GM13977 (cell line): ENCODE results near the gene RBM19.

Source experiments
- DNase-seq: peaks from one replicate; pipeline ENCODE4 v3.0.0; 2012; ENCODE audit warnings: low spot score
- CTCF ChIP-seq: IDR thresholded peaks from 2 replicates; pipeline ENCODE4 v1.5.1; 2012; ENCODE audit warnings: mild to moderate bottlenecking, control low read depth; ENCODE audit not compliant: insufficient read depth; ENCODE audit errors: extremely low read depth, missing control alignments
- in situ Hi-C: fragments of 300-500 bp; cut with MboI; formaldehyde crosslinking; loops from one replicate; pipeline ENCODE4 v1.12.0; 2022; ENCODE audit warnings: low sequenced_read_pairs, low pct_unique_long_range_greater_than_20kb, mixed read lengths, inconsistent platforms; ENCODE audit not compliant: unreplicated experiment

Gene RBM19

GRCh38 chr12:113948151-113948914, 17.8 kb downstream of the RBM19 start:
- no peak for TF ChIP-seq CTCF
- in situ Hi-C loops: no loop called here
- no peak for DNase-seq

DNA sequence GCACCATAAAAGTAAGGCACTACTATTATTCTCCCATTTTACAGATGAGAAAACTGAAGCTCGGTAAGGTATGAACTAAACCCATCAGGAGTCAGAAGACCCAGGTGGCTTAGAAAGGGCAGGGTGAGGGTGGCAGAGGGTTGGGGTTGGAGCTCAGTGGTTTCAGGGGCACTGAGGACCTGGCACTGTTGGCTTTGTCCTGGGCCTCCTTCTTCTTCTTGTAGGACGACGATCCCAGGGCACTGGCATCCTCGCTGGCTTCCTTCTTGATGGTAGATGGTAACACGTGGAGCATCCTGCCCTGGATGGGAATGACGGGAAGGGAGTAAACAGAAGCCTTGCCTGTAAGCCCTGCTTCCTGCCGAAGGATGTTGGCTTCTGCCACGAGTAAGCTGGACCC, 19.9 kb downstream of the RBM19 start:
- no peak for TF ChIP-seq CTCF
- DNase-seq: no peak
- in situ Hi-C loops: no loop called here

GRCh38 chr12:113945174-113946173, 20.7 kb downstream of the RBM19 start:
- in situ Hi-C loops: no loop called here
- DNase-seq: no peak
- no peak for TF ChIP-seq CTCF

GRCh38 chr12:113942209-113942608, 23.9 kb downstream of the RBM19 start:
- in situ Hi-C loops: no loop called here
- no peak for TF ChIP-seq CTCF
- no peak for DNase-seq

DNA sequence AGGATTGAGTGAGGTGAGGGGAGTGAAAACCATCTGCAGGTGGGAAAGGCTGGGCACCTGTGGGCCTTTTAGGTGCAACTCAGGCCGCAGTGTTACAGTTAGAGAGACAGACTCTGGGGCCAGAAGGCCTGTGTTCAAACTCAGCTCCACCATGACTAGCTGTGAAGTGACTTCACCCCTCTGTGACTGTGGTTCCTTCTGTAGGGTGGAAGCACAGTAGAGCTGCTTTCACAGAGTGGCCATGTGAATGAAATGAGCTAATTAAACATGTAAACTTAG, 25.0 kb downstream of the RBM19 start:
- in situ Hi-C loops: no loop called here
- TF ChIP-seq CTCF: no peak
- no peak for DNase-seq

DNA sequence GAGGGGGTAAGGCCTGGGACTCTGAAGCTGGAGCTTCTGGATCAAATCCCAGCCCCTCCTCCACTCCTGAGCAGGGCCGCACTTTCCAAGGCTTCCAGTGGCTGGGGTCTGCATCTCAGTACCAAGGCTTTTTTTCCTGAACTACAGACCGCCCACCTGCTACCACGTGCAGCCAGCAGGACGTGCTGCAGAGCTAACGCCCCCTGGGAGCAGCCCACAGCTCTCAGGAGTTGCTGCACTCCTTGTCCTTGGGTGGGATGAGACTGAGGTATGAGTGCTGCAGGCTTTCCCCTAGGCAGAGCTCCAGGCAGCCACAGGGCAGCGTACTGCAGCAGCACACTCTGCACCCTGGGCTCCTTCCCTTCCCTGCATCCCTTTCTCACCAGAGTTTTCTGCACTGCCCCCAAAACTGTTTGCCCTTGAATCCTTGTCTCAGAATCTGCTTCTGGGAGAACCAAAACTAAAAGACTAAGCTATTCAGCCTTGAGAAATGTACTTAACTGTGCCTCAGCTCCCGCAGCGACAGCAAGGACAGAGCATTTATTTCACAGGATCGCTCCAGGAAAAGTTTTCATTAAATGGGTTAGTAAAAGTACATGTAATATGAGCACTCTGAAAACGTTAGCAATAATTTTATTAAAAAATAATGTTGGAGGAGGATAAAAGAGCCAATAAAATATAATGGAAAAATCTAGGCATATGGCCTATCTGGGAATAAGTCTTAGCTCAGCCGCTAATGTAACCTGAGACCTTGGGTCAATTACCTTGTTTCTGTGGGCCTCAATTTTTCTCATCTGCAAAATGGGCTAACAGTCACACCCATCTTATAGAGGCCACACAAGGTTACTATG, 25.5 kb downstream of the RBM19 start:
- in situ Hi-C loops: no loop called here
- no peak for DNase-seq

More for the DNA sequence above, 25.5 kb downstream of the RBM19 start:
- TF ChIP-seq CTCF: no peak
